GM20431 (cell line): ENCODE results near the gene PAPSS2.

Source experiments
- in situ Hi-C: fragments of 300-500 bp; cut with MseI, MboI; formaldehyde crosslinking; loops from one replicate; pipeline ENCODE4 v1.15.0; 2020; ENCODE audit warnings: low sequenced_read_pairs; ENCODE audit not compliant: unreplicated experiment

Gene PAPSS2

GRCh38 chr10:87700031-87700796, 40.5 kb downstream of the PAPSS2 start:
- in situ Hi-C loops: no loop called here

DNA sequence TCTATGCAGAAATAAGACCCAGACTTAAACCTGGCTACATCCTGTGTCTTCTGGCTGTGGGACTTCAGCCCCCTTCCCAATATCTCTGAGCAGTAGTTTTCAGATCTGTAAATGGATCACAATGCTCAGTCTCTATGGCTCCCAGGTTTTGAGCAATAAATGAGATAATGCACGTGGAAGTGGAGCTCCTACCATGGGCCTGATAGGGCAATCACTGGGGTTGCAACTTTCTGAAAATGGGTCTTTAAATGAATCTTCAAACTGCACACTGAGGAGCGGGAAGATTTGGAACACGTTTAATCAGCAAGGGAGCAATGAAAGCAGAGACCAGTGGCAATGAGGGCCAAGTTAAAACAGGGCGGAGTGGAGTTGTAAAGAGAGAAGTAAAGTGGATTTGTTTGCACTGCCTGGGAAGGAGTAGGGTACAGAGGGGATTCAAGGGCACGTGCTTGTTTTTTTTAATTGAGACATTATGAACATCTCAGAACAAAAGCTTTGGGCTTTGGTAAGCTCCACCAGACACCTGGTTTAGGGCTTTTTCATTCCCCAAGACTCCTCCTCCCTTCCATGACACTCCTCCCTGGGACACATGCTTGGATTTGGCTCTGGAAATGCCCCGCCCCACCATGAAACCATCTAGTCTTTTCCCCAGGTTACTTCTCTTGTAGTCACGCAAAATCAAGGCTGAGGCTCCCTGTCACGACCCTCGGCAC, 42.7 kb downstream of the PAPSS2 start:
- in situ Hi-C loops: no loop called here

- in situ Hi-C loops: no loop called here
Observed at GRCh38 chr10:87702973-87703294, 43.3 kb downstream of the PAPSS2 start.

- in situ Hi-C loops: no loop called here
Observed at GRCh38 chr10:87703771-87704170, 44.1 kb downstream of the PAPSS2 start.

- in situ Hi-C loops: no loop called here
Observed at GRCh38 chr10:87705339-87705738, 45.7 kb downstream of the PAPSS2 start.

- in situ Hi-C loops: no loop called here
Observed at GRCh38 chr10:87706731-87707130, 47.1 kb downstream of the PAPSS2 start.

- in situ Hi-C loops: no loop called here
Observed at GRCh38 chr10:87707254-87707653, 47.6 kb downstream of the PAPSS2 start.

GRCh38 chr10:87712913-87713616, 53.4 kb downstream of the PAPSS2 start:
- in situ Hi-C loops: no loop called here

- in situ Hi-C loops: no loop called here
Observed at GRCh38 chr10:87713707-87714106, 54.0 kb downstream of the PAPSS2 start.

- in situ Hi-C loops: no loop called here
Observed at GRCh38 chr10:87715552-87716347, 56.1 kb downstream of the PAPSS2 start.

- in situ Hi-C loops: no loop called here
Observed at GRCh38 chr10:87716348-87716670, 56.6 kb downstream of the PAPSS2 start.

- in situ Hi-C loops: no loop called here
Observed at GRCh38 chr10:87720665-87721064, 61.0 kb downstream of the PAPSS2 start.

DNA sequence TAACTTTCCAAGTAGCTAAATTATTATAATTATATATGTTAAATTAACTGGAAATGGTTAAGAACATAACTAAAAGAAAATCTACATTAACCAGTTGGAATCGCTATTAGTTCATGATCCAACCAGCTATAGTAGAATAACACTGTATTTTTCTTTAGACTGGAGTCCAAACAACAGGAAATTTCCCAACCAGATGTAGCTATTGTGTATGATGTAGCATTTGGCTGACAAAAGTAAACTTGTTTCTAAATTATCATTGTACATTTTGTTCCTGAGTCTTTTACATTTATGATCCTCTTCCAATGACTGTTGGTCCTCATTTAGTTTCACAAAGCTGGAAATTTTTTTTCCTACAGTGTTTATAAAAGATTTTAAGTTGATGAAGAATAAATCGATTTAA, 62.1 kb downstream of the PAPSS2 start:
- in situ Hi-C loops: no loop called here

- in situ Hi-C loops: no loop called here
Observed at GRCh38 chr10:87722716-87723115, 63.0 kb downstream of the PAPSS2 start.

DNA sequence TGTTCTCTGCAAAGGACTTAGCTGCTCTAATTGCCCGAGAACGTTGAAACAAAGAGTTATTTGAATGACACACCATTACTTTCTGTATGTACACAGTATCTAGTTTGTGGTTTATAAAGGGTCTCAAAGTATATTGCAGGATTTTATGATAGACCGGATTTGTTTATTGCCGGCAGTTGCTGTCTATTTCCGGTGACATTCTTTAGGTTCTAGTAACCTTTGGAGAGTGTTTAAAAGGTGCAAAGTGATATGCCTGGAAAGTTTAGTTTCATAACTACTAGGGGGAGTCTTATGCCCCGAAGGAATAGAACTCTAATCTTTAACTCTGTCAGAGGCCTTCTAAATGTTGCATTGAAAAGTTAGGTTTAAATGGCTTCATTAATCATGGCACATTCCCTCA, 63.8 kb downstream of the PAPSS2 start:
- in situ Hi-C loops: no loop called here

GRCh38 chr10:87724789-87725188, 65.1 kb downstream of the PAPSS2 start:
- in situ Hi-C loops: loop anchor here (25.0 kb wide), 1 partner anchor 187 kb away; no protein-coding TSS in a partner anchor

DNA sequence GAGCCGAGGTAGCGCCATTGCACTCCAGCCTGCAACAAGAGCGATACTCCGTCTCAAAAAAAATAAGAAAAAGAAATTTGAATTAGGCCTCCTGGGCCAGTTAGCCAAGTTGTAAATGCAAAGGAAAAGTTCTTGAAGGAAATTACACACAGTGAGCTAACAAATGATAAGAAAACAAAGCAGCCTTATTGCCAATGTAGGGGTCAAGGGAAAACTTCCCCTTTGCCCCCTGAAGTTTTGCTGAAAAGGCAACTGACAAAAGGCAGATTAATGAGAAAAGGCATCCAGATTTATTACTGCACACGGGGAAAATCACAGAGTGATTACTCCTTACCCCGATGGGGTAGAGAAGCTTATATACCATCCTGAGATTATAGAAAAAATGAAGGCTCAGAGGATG, 70.3 kb downstream of the PAPSS2 start:
- in situ Hi-C loops: loop anchor here (25.0 kb wide), 1 partner anchor 193 kb away; no protein-coding TSS in a partner anchor

GRCh38 chr10:87733081-87733480, 73.4 kb downstream of the PAPSS2 start:
- in situ Hi-C loops: loop anchor here (25.0 kb wide), 1 partner anchor 196 kb away; no protein-coding TSS in a partner anchor

DNA sequence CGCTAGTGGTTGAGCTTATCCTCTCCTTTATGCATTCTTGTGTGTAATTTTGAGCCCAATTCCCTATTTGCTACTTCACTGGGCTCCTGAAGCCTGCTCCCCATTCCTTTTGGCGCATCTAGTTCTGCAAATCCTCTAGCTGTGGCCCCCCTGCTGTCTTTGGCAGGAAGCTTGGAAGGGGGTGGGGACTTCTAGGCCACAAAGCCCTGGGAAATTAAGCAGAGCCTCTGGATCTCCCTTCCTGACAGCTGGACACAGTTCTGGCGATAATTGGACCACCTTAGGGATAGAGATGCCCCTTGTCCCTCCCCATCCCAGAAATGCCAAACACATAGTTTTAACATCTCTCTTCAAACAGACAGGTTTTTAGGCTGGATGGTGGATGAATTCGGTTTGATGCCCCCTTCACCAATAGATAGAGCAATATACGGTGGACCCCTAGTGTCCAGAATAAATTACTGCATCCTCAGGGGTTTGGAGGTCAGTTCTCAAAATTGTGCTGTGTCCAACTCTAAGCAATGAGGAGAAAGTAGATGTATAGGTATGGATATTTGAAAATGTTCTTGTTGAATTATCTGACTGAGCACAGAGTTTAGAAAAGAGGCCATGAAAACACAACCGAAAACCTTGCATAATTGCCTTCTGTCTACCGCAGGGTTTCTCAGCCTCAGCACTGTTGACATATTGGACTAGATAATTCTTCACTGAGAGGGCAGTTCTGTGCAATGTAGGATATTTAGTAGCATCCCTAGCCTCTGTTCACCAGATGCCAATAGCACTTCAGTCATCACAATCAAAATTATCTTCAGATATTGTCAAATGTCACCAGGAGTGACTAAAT, 75.5 kb downstream of the PAPSS2 start:
- in situ Hi-C loops: loop anchor here (25.0 kb wide), 1 partner anchor 198 kb away; no protein-coding TSS in a partner anchor
